RWPE1 (cell line): ENCODE results near the gene SPARCL1.

ENCODE experiments used
- CTCF ChIA-PET: fragments of 350-600 bp; sonication (Branson Sonifier 250); formaldehyde crosslinking; extraction: SDS; loops from one replicate; lab custom pipeline; 2021; lab: Yijun Ruan, JAX
- POLR2A ChIA-PET: fragments of 400-600 bp; formaldehyde crosslinking; extraction: SDS; loops from one replicate; lab custom pipeline; 2020; ENCODE audit warnings: antibody characterized with exemption; ENCODE audit not compliant: low non-redundant PET; lab: Yijun Ruan, JAX
- DNase-seq: peaks from one replicate; pipeline ENCODE4 v3.0.0; 2012; ENCODE audit warnings: low spot score
- H3K27ac ChIP-seq: fragments of 450-650 bp; 2 replicates; pipeline ENCODE4 v1.5.1; 2017
- CTCF ChIP-seq: fragments of 450-650 bp; conservative IDR thresholded peaks from 2 replicates; pipeline ENCODE4 v1.5.1; 2017; ENCODE audit warnings: low read depth, mild to moderate bottlenecking

SPARCL1 gene

GRCh38 chr4:87553182-87553581, 24.0 kb upstream of the SPARCL1 start:
- no peak overlapping the region for H3K27ac ChIP-seq
- no peak for DNase-seq
- CTCF ChIA-PET, result no interaction called here
- POLR2A ChIA-PET, result no interaction called here
- TF ChIP-seq CTCF, result no peak

GRCh38 chr4:87551361-87551760, 22.2 kb upstream of the SPARCL1 start:
- ChIA-PET CTCF (interaction anchor here (0.5 kb wide), 1 partner anchor 288 kb away, joined by 3 read pairs; no protein-coding TSS in a partner anchor), POLR2A (no interaction called here)
- TF ChIP-seq CTCF, result no peak
- no peak overlapping the region for H3K27ac ChIP-seq
- no peak for DNase-seq

DNA sequence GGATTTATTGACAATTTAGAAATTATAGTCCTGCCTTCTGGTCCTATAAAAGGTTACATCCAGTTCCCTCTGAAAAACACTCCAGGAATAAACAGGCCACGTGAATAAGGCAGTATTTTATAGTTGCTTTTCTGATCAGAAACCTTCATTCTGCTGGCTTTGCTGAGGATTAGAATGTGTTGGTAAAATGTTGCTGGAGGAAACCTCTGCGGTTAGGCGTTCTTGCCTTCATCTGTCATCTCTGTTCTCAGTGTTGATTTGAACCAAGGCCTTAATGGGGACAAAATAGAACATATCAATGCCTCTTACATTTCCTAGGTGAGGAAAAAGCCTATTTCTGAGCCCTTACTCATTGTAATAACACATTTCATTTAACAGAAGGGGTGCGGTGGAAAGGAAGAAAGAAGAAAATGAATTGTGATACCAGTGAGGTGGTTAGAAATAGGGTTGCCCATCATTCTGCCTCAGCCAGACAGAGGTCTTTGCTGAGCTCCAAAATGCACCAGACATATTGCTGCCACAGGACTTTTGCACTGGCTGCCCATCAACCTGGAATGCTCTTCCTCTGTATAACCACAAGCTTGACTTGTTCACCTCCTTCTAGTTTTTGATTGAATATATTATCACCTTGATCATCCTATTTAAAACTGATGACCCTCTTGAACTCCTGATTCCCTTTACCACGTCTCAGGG, 18.0 kb upstream of the SPARCL1 start:
- CTCF ChIA-PET, result no interaction called here
- no peak for DNase-seq
- H3K27ac ChIP-seq, result no peak overlapping the region
- no peak for TF ChIP-seq CTCF
- POLR2A ChIA-PET, result no interaction called here

GRCh38 chr4:87545052-87545451, 15.9 kb upstream of the SPARCL1 start:
- DNase-seq, result no peak
- TF ChIP-seq CTCF, result no peak
- POLR2A ChIA-PET, result no interaction called here
- no peak overlapping the region for H3K27ac ChIP-seq
- CTCF ChIA-PET, result interaction anchor here (1.1 to 2.0 kb wide), 3 partner anchors 294 to 302 kb away, joined by 5 to 16 read pairs (median 6); no protein-coding TSS in a partner anchor

DNA sequence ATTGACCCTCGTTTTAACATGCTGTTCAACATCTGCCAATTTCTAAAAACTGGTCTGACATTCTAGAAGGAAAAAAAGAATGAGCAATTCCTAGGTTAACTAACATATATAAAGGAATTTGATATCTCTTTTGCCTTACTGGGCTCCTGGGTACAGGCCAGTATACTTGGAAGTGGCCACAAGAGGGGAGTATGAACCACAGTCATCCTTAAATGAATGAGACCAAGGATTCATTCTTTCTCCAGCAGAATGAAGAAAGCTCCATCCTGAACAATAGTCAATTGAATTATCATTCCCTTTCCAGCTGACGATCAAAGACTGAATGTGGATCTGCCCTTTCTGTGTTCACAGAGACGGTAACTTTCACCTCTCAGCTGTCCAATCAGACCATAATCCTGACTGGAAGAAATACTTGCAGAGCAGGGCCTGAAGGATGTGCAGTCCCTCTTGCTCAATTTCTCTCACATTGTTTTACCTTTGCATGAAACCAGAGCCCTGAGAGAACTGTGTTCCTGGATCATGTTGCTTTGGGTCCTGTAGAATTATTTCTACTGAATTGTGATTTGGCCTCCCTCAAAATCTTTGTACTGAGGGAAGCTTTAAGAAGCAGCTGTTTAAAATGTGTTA, 14.8 kb upstream of the SPARCL1 start:
- CTCF ChIA-PET, result interaction anchor here (0.5 to 2.0 kb wide), 6 partner anchors 153 to 896 kb away, joined by 3 to 16 read pairs (median 4); no protein-coding TSS in a partner anchor
- TF ChIP-seq CTCF, result peak; percentile 62
- no peak overlapping the region for H3K27ac ChIP-seq
- DNase-seq, result peak; percentile 65
- POLR2A ChIA-PET, result no interaction called here

DNA sequence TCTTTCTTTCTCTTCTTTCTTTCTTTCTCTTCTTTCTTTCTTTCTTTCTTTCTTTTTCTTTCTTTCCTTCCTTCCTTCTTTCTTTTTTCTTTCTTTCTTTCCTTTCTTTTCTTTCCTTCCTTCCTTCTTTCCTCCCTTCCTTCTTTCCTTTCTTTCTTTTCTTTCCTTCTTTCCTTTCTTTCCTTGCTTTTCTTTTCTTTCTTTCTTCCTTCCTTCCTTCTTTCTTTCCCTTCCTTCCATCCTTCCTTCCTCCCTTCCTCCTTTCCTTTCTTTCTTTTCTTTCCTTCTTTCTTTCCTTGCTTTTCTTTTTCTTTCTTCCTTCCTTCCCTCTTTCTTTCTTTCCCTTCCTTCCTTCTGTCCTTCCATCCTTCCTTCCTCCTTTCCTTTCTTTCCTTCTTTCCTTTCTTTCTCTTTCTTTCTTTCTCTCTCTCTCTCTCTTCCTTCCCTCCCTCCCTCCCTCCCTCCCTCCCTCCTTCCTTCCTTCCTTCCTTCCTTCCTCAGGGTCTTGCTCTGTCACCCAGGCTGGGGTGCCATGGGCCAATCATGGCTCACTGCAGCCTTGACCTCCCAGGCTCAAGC, 13.6 kb upstream of the SPARCL1 start:
- ChIA-PET POLR2A (no interaction called here), CTCF (interaction anchor here (2.0 kb wide), 1 partner anchor 296 kb away, joined by 16 read pairs; no protein-coding TSS in a partner anchor)
- no peak for TF ChIP-seq CTCF
- H3K27ac ChIP-seq, result no peak overlapping the region
- no peak for DNase-seq
